CD4-positive, alpha-beta T cell treated with Interferon alpha-2 for 1 hour (primary cell): ENCODE measurements around the gene TNC.

ENCODE experiments used
- DNase-seq, 2 donors: peaks; one replicate each; pipeline ENCODE4 v3.0.0-alpha.2; 2020 to 2022

Gene TNC

DNA sequence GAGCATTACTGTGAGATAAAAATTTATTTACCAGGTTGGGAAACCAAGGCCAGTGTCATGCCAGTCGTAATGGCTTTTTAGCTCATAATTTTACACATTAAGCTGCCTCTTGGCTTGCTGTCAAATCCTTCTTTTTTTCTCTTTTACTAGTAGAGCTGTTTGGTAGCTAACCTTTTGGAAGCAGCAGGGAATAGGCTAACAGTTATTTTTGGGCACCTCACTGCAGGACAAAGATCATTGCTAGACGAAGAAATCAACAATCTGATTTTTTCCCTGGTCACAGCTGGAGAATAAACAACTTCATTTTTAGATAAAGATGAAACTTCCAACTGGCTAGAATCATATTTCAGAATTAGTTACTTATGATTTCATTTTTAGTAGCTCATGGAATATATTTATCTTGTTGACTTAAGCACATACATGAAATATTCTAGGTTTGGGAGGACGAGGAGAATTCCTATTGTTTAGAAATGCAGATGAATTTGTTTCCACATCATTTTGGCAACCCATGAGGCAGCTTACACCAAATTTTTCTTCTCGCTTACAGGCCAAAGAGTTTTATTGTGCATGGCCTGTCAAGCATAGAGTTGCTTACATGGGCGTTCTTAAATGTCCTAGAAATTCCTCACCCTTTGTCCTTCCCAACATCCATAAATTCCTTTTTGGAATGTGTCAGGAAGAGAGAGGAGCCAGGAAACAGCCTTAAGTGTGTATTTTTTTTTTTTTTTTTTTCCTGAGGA, 19.6 kb downstream of the TNC start:
- DNase-seq: no peak

DNA sequence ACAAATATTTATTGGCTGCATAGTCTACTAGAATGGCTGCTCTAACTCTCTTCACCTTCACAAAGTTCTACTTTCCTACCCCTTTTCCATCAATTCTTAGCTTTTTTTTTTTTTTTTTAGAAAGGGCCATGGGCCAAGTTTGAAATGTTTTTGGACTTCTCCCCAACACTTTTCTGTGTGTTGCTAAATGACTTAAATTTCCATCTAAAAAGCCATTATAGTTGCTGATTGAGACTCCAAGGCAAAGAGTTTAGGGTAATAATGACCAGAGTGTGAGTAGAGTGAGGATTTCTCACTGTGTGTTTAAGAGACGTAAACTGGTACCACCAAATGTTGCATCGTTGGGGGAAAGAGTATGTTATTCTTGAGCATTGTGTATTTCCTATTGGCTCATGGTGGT, 24.4 kb downstream of the TNC start:
- no peak for DNase-seq

DNA sequence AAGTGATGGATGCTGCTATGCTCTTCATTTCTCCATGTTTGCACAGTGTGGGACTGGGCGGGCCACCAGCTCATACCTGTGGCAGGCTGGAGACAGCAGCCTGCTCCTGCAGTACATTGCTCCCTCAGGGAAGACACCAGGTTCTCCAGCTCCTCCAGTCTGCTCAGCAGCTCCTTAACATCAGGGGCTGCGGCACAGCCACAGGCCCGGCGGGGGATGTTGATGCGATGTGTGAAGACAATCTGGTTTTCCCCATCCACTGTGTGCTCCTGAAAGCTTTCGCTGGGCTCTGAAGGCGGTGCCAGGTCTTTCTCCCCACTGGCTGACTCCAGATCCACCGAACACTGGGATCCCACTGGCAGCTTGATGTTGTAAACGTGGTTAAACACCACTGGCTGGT, 27.5 kb downstream of the TNC start:
- DNase-seq: no peak

DNA sequence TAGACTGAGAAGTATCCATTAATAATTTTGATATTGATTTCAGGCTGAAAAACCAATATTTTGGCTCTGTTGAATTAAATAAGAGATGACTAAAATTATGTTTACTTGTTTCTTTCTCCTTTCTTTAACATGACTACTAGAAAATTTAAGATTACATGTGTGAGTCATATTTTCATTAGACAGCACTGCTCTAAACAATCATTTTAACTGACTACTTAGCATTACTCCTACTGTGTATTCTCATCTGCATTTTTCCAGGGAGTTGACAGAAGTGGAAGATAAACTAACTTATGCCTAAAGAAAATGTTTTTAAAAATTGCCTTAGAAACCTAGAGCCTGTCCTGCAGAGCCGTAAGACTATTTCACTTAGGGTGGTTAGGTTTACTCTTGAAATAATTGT, 29.1 kb downstream of the TNC start:
- DNase-seq: no peak

DNA sequence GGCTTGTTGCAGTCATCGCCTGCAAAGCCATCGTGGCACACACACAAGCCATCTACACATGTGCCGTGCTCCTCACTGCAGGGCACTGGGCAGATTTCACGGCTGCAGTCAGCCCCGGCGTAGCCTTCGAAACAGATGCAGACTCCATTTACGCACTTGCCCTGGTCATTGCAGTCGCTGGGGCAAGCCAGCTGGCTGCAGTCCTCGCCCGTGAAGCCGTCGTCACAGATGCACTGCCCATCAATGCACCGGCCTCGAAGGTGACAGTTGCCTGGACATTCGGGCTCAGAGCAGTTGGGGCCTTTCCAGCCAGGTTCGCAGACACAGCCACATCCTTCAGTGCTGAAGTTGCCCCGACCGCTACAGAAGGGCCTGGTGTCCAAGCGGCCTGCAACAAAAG, 31.1 kb downstream of the TNC start:
- DNase-seq: no peak

DNA sequence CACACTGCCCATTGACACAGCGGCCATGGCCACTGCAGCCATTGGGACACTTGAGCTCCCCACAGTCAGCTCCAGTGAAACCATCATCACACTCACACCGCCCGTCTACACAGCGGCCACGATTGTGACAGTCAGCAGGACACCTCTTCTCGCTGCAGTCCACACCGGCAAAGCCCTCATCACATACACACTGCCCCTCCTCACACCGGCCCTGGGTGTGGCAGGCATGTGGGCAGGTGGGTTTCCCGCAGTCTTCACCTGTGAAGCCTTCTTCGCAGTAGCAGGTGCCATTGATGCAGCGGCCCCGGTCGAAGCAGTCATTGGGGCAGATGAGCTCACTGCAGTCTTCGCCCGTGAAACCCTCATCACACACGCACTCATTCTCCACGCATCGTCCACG, 31.5 kb downstream of the TNC start:
- DNase-seq: no peak

DNA sequence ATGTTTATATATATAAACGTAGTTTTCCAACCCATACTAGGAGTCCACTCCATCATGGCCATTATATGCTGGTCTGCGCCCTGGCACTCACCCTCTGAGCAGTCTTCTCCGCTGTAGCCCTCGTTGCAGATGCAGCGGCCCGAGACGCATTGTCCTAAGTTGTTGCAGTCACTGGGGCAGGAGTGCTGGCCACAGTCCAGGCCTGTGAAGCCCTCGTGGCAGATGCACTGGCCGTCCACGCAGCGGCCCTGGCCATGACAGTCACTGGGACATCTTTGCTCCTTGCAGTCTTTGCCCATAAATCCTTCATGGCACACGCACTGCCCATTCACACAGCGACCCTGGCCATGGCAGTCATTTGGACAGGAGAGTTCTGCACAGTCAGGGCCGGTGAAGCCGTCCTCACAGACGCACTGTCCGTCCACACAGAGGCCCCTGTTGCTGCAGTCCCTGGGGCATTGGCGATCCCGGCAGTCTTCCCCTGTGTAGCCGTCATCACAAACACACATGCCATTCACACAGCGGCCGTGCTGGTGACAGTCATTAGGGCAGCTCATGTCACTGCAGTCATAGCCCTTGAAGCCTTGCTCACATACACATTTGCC, 32.1 kb downstream of the TNC start:
- no peak for DNase-seq

DNA sequence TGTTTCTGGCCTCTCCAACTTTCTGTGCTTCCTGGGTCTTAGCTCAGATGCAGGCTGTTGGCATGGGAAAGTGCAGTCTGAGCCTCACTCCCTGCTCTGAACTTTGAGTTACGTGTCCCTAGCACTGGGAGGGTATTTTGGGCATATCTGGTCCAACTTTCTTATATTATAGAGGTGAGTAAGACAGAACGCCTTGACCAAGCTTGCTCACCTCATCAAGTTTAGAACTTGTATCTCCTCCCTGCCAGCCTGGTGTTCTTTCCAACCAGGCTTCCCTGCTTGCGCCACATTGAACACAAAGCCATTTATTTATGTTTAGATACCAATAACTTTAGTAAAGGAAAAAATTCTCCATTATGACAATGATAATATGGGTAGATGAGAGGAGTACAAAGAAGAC, 33.2 kb downstream of the TNC start:
- no peak for DNase-seq

DNA sequence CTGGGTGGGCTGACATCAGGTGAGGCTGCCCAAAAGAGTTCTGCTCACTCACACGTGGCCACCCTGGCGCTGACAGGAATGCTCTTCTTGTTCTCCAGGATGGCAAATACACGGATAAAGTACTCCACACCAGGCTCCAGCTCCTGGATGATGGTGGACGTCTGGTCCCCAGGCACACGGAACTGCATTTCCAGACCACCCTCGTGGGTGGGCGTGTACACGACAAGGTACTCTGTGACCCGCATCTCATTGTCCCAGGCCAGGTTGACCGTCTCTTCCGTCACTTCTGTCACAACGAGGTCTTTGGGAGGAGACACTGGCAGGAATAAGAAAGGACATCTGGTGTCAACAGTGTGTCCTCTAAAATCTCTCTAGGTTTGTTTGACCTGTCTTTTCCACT, 33.8 kb downstream of the TNC start:
- no peak for DNase-seq

DNA sequence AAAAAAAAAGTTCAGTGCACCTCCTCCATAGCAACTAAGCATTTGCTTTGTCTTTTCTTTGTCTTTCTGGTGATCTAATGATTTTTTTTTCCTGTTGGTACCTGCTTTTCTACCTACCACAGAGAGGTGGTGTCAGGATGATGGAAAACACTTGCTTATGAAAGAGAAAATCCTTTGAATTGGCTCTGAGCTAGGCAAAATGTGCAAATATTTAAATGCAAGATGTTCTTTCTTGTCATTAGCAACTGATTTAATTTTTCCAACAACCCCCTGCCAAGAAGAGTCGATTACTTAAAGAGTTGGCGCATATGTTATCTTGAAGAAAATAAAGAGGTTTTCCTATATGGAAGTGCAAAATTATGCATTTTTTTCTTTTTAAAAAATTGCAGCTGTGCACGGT, 37.7 kb downstream of the TNC start:
- DNase-seq: no peak

DNA sequence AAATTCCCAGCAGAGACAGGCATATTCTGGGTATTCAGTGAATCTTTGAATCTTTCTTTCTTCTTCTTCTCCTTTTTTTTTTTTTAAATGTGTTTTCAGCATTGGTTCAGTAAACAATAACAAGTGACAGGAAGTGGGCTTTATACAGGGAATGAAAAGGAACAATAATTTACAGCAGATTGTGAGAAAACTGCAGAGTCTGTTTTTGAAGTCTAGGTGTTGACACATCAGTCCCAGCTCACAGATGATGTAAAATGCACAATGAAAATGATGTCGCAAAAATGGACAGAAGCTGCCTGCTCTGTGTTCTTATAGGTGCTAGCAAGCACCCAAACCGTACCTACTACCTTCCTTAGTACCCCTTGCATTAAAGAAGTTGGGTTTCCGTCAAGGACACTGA, 38.8 kb downstream of the TNC start:
- no peak for DNase-seq

DNA sequence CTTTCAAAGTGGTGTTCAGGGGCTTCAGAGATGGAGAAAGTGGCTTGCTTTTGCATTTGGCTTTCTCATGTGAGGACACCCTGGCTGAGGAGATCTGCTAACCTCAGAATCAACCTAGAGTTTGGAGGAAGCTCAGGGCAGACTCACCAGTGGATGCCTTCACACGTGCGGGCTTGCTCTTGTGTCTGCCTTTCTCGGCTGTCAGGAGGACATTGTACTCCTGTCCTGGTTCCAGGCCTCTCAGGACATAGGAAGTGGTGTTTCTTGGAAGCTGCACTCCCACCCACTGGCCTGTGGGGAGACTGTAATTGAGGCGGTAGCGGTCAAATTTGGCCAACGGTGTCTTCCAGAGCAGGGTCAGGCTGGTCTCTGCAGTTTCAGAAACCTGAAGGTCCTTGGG, 44.5 kb downstream of the TNC start:
- DNase-seq: no peak

DNA sequence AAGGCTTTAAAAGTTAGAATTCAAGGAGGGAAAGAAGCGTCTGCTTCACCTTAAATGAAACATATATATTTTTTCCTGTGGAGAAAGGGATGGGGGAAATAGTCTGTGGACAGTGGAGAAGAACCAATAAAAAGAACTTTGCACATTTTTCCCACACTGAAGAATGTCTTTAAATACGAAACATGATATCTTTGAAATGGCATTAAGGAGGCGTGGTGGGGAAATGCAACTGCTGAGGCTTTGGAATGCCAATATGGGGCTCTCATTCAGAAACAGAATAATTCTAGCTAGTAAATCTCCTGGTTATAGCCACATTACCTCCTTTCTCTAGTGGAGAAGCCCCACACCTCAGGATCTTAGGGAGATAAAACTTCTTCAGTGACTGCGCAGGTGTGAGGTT, 46.8 kb downstream of the TNC start:
- DNase-seq: no peak

DNA sequence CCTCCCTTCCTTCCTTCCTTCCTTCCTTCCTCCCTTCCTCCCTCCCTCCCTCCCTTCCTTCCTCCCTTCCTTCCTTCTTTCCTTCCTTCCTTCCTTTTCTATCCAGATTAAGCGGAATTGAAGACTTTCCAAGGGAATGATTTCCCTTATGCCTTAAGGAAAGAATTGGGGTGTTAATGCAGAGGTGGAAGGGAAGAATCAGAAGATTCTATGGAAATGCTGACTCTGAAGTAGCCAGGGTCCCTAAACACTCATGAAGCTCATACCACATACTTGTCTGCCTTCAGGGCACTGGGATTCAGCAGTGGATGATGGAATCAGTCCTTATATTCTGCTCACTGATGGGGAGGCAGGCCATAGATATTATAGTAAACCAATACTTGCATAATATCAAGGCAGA, 48.2 kb downstream of the TNC start:
- no peak for DNase-seq

DNA sequence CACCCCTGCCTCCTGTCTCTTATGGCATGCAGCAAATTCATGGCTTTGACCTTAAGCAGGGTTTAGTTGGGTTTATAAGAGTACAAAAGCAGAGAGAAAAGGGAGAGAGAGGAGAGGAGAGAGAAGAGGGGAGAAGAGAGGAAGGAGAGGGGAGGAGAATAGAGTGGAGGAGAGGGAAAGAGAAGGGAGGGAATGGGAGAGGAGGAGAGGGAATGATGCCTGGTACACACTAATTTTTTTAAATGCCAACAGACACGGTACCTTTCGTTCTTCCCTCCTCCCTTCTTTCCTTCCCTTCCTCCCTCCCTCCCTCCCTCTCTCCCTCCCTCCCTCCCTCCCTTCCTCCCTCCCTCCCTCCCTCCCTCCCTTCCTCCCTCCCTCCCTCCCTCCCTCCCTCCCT, 48.7 kb downstream of the TNC start:
- DNase-seq: no peak

DNA sequence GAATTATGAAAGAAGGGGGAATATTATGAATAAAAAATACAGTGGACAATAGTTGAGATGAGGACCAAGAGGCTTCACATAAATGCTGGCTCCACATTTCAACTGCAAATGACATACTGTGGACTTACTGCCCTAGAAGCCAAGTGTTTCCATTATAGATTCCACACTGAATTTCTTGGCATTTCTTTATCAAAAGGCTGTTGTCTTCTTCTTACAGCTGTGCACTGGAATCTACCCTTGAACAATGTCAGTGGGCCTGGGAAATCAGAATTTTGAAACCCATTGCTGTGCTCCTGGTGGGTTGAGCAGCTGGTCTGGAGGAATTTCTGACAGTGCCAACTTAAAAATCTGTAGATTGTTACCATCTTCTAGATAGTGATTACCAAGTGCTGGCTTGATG, 49.9 kb downstream of the TNC start:
- DNase-seq: no peak

DNA sequence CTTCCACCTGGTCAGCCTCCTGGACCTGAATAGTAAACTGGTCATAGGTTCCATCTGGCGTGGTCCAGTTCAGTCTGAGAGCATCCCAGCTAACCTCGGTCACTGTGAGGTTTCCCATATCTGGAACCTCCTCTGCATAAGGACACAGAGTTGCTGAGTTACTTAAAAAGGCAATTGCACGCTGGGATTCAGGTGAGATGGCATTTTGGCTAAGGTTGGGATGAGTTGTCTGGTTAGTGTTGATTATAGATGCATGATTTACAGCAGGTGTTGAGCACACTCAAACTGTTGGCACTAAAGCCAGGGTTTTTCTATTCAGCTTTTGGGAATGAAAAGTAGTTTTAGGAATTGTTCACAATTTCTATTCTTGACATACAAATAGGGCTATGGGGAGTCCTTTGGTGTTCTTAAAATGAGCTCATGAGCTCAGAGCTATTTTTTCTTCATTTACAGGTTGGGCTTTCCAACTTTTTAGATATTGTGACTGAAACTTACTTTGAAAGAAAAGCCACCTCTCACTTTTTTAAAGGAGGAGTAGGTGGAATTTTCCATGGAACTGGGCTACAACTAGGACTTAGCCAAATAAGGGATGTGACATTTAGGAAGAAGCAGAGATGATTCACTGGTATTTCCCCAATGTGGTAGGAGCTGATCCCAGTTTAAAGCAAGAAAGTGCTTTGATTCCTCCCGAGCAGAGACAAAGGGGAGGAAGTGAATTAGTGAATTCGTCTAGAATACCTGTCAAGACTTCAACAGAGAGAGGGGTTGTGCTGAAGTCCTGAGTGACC, 54.7 kb downstream of the TNC start:
- DNase-seq: no peak

DNA sequence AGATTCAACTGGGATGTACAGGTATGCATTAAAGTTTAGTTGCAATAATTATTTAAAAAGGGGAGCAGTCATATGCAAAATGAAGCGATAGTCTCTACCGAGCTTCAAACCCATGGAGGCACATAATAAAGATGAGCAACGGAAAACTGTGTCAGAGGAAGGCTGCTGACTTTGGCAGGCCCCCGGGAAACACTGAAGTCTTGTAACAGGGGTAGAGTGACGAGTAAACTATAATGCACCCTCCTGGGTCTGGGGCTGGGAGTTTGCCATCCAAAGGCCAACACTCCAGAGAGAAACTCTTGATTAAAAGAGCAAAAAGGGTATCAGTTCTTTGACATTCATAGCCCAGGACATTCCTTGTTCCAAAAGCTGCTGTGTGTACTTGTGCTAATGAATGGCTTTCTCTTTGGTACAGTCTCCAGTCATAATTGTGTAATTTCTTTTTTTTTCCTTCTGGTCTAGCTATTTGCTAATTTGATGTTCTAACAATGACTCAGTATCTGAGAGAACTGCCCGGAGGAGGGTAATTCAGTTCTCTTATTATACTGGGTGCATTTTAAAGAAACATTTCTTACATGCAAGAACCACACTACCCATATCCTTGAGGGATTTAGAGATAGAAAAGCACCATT, 59.2 kb downstream of the TNC start:
- no peak for DNase-seq

DNA sequence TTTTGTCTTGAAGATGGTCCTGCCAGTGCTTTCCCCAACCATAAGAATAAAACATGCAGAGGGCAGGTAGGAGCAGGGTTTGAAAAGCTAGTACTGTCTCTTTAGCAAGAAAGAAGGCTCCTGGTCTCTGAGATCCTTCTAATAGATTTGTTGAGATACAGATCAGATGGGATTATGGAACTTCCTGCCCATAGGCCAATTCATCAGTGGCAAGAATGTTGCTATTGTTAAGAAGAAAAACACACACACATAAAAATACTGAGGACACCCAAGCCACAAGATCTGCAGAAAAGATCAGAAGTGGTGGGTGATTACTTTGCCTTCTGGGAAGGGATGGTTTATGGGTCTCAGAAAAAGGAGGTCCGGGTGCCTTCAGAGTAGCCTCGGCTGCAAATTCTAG, 59.8 kb downstream of the TNC start:
- no peak for DNase-seq

DNA sequence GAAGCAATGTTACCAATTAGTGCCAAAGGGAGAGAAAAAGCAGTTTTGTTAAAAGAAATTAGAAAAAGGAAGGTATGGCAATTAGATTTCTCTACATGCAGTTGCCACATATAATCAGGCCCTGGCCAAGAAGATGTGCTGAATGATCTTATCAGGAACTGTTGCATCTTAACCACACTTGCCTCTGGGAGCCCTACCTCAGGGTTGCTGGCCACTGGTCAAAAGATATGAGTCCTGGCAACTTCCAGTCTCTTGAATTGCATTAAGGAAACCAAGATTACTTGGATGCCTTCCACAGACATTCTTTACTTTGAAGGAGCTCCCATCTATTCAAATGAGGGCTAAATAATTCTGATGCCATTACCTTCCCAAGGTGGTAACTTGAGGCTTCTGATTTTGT, 60.4 kb downstream of the TNC start:
- no peak for DNase-seq

DNA sequence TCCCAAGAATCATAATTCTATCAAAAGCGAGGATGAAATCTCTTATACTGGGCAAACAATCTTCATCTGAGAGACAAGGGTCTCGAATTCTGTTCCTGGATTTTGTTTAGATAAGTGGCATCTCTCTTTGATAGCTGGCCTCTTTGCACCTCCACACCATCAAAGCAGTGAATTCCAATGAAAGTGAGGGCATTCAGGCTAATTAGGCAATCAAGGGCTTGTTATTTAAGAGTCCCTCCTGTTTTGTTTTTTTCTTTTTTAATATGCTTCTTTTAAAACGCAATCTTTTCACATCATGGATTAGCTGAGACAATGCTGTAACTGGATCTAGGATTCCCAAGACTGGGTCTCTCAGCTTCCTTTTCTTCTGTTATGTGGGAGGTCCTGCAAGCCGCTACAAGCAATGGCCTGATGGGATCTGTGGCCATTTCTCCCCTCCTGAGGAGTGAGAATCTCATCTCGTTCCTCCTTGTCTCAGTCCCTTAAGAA, 67.9 kb downstream of the TNC start:
- no peak for DNase-seq

DNA sequence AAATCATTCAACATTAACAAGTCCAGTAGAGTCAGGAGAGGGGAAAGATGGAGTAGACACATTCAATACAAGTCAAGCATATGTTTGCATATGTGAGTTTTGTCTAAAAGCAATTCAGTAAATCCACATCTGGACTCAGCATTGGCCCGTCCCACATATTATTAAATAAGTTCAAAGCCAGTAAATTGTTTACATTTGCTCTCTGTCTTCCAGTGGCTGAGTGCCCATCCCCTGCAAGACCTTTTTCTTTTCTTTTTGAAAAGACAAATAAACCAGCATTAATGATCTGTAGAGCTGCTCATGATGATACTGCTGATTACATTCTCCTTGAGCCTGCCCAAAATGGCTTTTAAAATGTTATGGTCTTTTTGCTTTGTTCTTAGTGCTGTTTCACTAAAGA, 71.1 kb downstream of the TNC start:
- DNase-seq: no peak

DNA sequence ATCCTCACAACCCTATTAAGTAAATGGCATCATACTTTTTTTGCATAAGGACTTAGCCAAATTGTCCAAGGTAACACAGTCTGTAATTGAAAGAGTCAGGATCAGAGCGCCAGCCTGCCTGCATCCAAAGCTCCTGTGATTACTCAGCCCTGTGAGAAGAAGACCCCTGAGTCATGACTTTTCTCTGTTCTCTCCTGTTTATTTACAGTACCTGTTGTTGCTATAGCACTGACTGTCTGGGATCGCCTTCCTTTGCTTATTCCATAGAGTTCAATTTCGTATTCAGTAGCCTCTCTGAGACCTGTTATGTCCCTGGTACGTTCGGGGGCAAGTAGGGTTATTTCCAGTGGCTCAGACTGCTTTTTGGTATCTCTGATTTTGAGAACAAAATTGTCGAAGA, 71.8 kb downstream of the TNC start:
- no peak for DNase-seq

DNA sequence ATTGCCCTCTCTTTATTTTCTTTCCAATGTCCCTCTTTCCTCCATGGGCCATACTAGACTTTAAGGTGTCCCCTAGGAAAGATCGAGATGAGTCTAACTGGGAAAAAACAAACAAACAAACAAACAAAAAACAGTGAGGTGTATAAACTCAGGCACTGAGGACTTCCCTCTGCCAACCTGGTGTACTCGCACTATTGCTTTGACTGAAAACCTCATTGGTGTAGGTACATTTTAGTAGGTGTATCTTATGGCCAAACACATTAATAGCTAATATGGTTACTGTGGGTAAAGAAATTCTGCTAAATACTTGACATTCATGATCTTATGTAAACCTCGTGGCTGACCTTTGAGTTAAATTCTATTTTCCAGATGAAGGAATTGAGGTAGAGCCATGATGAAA, 74.3 kb downstream of the TNC start:
- no peak for DNase-seq
